HCT116 (cell line): ENCODE measurements around the gene ATP6V0B. TPM values are rescaled to one million over a fixed set of nuclear protein-coding genes. Genes with fewer than 3 reads are reported as not detected.

ENCODE experiments used
- ATAC-seq: fragments of 200-7000 bp; cut with Tn5 transposase; 2 replicates; pipeline ENCODE4 v1.9.1; 2020; ENCODE audit warnings: mild to moderate bottlenecking, moderate library complexity
- BruUV-seq: library from RNA; stranded (reverse); fragments of 400-500 nt; replicated peaks from 2 replicates; lab custom pipeline; 2021; lab: Mats Ljungman, UMichigan
- CTCF ChIA-PET: fragments of 300-600 bp; sonication (Branson Sonifier 250); formaldehyde crosslinking; loops from one replicate; lab custom pipeline; 2021; ENCODE audit warnings: antibody characterized with exemption; lab: Charles Lee
- POLR2A ChIA-PET: fragments of 300-600, 350-600 bp; sonication (Branson Sonifier 250); formaldehyde crosslinking; loops from one replicate; lab custom pipeline; 2021; ENCODE audit warnings: antibody characterized with exemption; lab: Charles Lee
- RAD21 ChIA-PET, 2 experiments: fragments of 300-600 bp; sonication (Branson Sonifier 250); formaldehyde crosslinking; loops; one replicate each; lab custom pipeline; 2023; ENCODE audit warnings: low total read pairs in 2 of 2; ENCODE audit not compliant: uncharacterized antibody in 2 of 2, unreplicated experiment in 2 of 2, low non-redundant PET in 1 of 2; lab: Charles Lee
- DNase-seq: peaks from one replicate; pipeline ENCODE4 v3.0.0-alpha.2; 2010; ENCODE audit warnings: low read depth, low spot score
- H2AFZ ChIP-seq: fragments of 200-600 bp; shearing (Covaris generic), sonication (generic); 2 replicates; pipeline ENCODE4 v1.6.1; 2017; ENCODE audit warnings: low read depth, mixed run types, mixed read lengths, antibody characterized with exemption, low read length; ENCODE audit not compliant: poor library complexity, severe bottlenecking
- H3K27ac ChIP-seq: 2 replicates; pipeline ENCODE4 v1.5.1; 2012; ENCODE audit warnings: low read depth, low read length
- H3K27me3 ChIP-seq: fragments of 200-600 bp; sonication (generic); 2 replicates; pipeline ENCODE4 v1.6.1; 2016; ENCODE audit warnings: mixed run types, low read length, mixed read lengths; ENCODE audit not compliant: insufficient read depth
- H3K36me3 ChIP-seq, 2 experiments: fragments of 200-500 bp in 1 of 2; fragments of 200-600 bp in 1 of 2; sonication (Bioruptor generic) in 1 of 2; sonication (generic) in 1 of 2; 2 replicates each; pipeline versions ENCODE4 v1.5.1 to v1.6.1; 2014 to 2016; ENCODE audit warnings: low read length in 2 of 2, inconsistent platforms in 1 of 2, mixed read lengths in 1 of 2, mixed run types in 1 of 2; ENCODE audit not compliant: insufficient read depth in 2 of 2, control insufficient read depth in 1 of 2
- H3K4me1 ChIP-seq, 2 experiments: fragments of 200-600 bp in 1 of 2; sonication (generic) in 1 of 2; 2 replicates each; pipeline versions ENCODE4 v1.5.1 to v1.6.1; 2012 to 2017; ENCODE audit warnings: low read length in 2 of 2, inconsistent platforms in 1 of 2, mild to moderate bottlenecking in 1 of 2, mixed read lengths in 1 of 2, mixed run types in 1 of 2, moderate library complexity in 1 of 2; ENCODE audit not compliant: insufficient read depth in 2 of 2, control insufficient read depth in 1 of 2
- H3K4me2 ChIP-seq: fragments of 200-600 bp; sonication (generic); 2 replicates; pipeline ENCODE4 v1.6.1; 2017; ENCODE audit warnings: mixed run types, low read length, mixed read lengths
- H3K4me3 ChIP-seq, 2 experiments: fragments of 200-600 bp in 1 of 2; sonication (generic) in 1 of 2; replicated peaks in 1 of 2; 2 replicates each; pipeline ENCODE4 v1.5.1; 2011 to 2016; ENCODE audit warnings: low read length in 2 of 2, control low read depth in 1 of 2, low read depth in 1 of 2, mild to moderate bottlenecking in 1 of 2, mixed read lengths in 1 of 2, mixed run types in 1 of 2
- H3K79me2 ChIP-seq: fragments of 200-600 bp; sonication (generic); 2 replicates; pipeline ENCODE4 v1.6.1; 2017; ENCODE audit warnings: mild to moderate bottlenecking, mixed run types, low read length, moderate library complexity, mixed read lengths; ENCODE audit not compliant: insufficient read depth
- H3K9ac ChIP-seq: fragments of 200-600 bp; sonication (generic); 2 replicates; pipeline ENCODE4 v1.6.1; 2016; ENCODE audit warnings: low read length, mixed read lengths
- H3K9me2 ChIP-seq: fragments of 200-600 bp; sonication (generic), shearing (Covaris generic); 2 replicates; pipeline ENCODE4 v1.6.1; 2017; ENCODE audit warnings: mixed run types, mild to moderate bottlenecking, moderate library complexity; ENCODE audit not compliant: insufficient read depth
- H3K9me3 ChIP-seq, 2 experiments: fragments of 200-500 bp in 1 of 2; fragments of 200-600 bp in 1 of 2; sonication (Bioruptor generic) in 1 of 2; sonication (generic) in 1 of 2; 2 replicates each; pipeline ENCODE4 v1.6.1; 2014 to 2017; ENCODE audit warnings: low read length in 2 of 2, mixed read lengths in 2 of 2, inconsistent platforms in 1 of 2, low read depth in 1 of 2, mild to moderate bottlenecking in 1 of 2, mixed run types in 1 of 2, moderate library complexity in 1 of 2; ENCODE audit not compliant: control insufficient read depth in 1 of 2, insufficient read depth in 1 of 2
- H4K20me1 ChIP-seq: fragments of 200-600 bp; sonication (generic), shearing (Covaris generic); 2 replicates; pipeline ENCODE4 v1.6.1; 2017; ENCODE audit warnings: mixed run types, mild to moderate bottlenecking, moderate library complexity; ENCODE audit not compliant: insufficient read depth
- ELF1 ChIP-seq: IDR thresholded peaks from 2 replicates; pipeline ENCODE4 v1.6.1; 2012; ENCODE audit warnings: low read depth, borderline replicate concordance
- JUND ChIP-seq: IDR thresholded peaks from 2 replicates; pipeline ENCODE4 v1.6.1; 2012
- POLR2A ChIP-seq: IDR thresholded peaks from 2 replicates; pipeline ENCODE4 v1.7.0; 2011; ENCODE audit warnings: borderline replicate concordance; ENCODE audit not compliant: insufficient read depth, insufficient read length; ENCODE audit errors: extremely low read depth
- POLR2AphosphoS5 ChIP-seq: IDR thresholded peaks from 2 replicates; pipeline ENCODE4 v1.6.1; 2011; ENCODE audit warnings: mild to moderate bottlenecking, low read depth, low read length, moderate library complexity
- RAD21 ChIP-seq: IDR thresholded peaks from 2 replicates; pipeline ENCODE4 v1.6.1; 2012; ENCODE audit warnings: low read depth, mild to moderate bottlenecking
- SIN3A ChIP-seq: IDR thresholded peaks from 2 replicates; pipeline ENCODE4 v1.6.1; 2012; ENCODE audit warnings: low read depth
- SRF ChIP-seq: IDR thresholded peaks from 2 replicates; pipeline ENCODE4 v1.6.1; 2012; ENCODE audit warnings: low read depth
- YY1 ChIP-seq: IDR thresholded peaks from 2 replicates; pipeline ENCODE4 v1.6.1; 2011; ENCODE audit warnings: low read length, low read depth, moderate library complexity, mild to moderate bottlenecking; ENCODE audit not compliant: insufficient replicate concordance; ENCODE audit errors: extremely low read depth
- ZFX ChIP-seq: fragments of 450-650 bp; IDR thresholded peaks from 2 replicates; pipeline ENCODE4 v1.6.1; 2017
- ZNF274 ChIP-seq: fragments of 200-500 bp; sonication (Bioruptor generic); IDR thresholded peaks from 2 replicates; pipeline ENCODE4 v1.6.1; 2014; ENCODE audit warnings: mild to moderate bottlenecking, low read depth, low read length, inconsistent platforms
- intact Hi-C: fragments of 100-400 bp; cut with micrococcal nuclease; formaldehyde crosslinking; loops from 2 replicates; pipeline ENCODE4 v1.10.0; 2022
- total RNA-seq: library from RNA; stranded (reverse); gene quantifications from one replicate; pipeline ENCODE4 v1.2.1, GENCODE V29; 2021; ENCODE audit not compliant: unreplicated experiment
- TF ChIP-seq, protein P1 (sequence below), 3 experiments: fragments of 200-600 bp in 1 of 3; sonication (generic) in 1 of 3; IDR thresholded peaks in 2 of 3; conservative IDR thresholded peaks in 1 of 3; 2 replicates each; pipeline ENCODE4 v1.5.1; 2012 to 2017; ENCODE audit warnings: low read depth in 2 of 3, low read length in 2 of 3, antibody characterized with exemption in 1 of 3, borderline replicate concordance in 1 of 3, control low read depth in 1 of 3, mild to moderate bottlenecking in 1 of 3, mixed read lengths in 1 of 3, mixed run types in 1 of 3, moderate library complexity in 1 of 3; ENCODE audit not compliant: insufficient read depth in 1 of 3

Gene ATP6V0B
- total RNA-seq, 1 experiment from 2014 or later: 122 TPM

DNA sequence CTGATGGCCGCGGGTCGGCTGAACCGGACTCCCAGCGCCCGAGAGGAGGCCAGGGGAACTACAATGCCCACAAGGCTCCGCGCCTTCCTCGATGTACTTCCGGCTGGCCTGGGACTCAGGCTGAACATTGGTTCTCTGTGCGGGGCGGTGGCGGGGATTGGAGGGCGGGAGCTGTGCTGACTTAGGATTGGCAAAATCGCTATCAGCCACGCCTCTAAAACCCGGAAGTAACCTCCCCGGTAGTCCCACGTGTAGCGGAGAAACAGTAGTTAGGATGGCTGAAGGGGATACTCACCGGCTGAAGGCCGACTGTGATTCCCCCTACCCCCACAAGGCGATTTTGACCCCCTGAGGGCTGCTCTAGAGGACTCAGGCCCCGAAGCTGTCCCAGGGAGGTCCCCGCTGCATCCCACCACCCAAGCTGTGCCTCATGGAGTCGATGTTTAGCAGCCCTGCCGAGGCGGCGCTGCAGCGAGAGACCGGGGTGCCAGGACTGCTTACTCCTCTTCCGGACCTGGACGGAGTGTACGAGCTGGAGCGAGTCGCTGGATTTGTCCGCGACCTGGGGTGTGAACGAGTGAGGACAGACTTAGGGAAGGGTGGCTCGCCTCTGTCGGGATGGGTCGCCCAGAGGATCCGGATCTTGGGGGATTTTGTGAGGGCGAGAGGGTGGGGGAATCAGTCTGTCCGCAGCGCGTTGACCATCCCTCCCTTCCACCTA is 4.9 kb upstream of the ATP6V0B start, which contains the start of gene DPH2:
Gene DPH2, plus strand, starts transcription at position 265 of the 721 bp plus-strand sequence. Its CDS starts 166 bp downstream, at position 431.
- H3K36me3 ChIP-seq: peaks cover 9 to 29% of the 10 kb centered on the region in 2 experiments; a peak in 3 of 4 replicates
- CTCF ChIA-PET: interaction anchor here (1.2 kb wide), 1 partner anchor 207 kb away, joined by 4 read pairs; no protein-coding TSS in a partner anchor
- no peaks in the 10 kb centered on the region for H4K20me1 ChIP-seq
- H3K79me2 ChIP-seq: peaks cover 19% of the 10 kb centered on the region
- H2AFZ ChIP-seq: no peak within 1 kb of the TSS
- RAD21 ChIA-PET: interaction anchor here in 1 of 2 experiments (1.0 kb wide), 1 partner anchor 22 kb away, joined by 3 read pairs; the partner anchor contains the start of gene CCDC24
- intact Hi-C loops: no loop called here
- peak within 1 kb of the TSS; percentile 60 for H3K27ac ChIP-seq
- peak; percentile 54 for TF ChIP-seq POLR2AphosphoS5
- TF ChIP-seq SRF: no peak
- TF ChIP-seq RAD21: no peak
- no peak for TF ChIP-seq JUND
- TF ChIP-seq, protein P1, sequence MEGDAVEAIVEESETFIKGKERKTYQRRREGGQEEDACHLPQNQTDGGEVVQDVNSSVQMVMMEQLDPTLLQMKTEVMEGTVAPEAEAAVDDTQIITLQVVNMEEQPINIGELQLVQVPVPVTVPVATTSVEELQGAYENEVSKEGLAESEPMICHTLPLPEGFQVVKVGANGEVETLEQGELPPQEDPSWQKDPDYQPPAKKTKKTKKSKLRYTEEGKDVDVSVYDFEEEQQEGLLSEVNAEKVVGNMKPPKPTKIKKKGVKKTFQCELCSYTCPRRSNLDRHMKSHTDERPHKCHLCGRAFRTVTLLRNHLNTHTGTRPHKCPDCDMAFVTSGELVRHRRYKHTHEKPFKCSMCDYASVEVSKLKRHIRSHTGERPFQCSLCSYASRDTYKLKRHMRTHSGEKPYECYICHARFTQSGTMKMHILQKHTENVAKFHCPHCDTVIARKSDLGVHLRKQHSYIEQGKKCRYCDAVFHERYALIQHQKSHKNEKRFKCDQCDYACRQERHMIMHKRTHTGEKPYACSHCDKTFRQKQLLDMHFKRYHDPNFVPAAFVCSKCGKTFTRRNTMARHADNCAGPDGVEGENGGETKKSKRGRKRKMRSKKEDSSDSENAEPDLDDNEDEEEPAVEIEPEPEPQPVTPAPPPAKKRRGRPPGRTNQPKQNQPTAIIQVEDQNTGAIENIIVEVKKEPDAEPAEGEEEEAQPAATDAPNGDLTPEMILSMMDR (IDR thresholded peaks at IDR 0.05 in 2 of 3, conservative IDR thresholded peaks at IDR 0.05 in 1 of 3; ENCODE audit: borderline replicate concordance in 1 of 3, insufficient read depth in 1 of 3, low read depth in 2 of 3, low read length in 2 of 3): 0 out of 6 replicates have a peak, but pooled peaks of 2 of the 3 experiments have one; percentile 4 to 12
- no peak for TF ChIP-seq POLR2A
- TF ChIP-seq ZNF274: no peak
- peak; percentile 29 for TF ChIP-seq YY1
- peak; percentile 32; the same call in 1 of the 2 replicates for TF ChIP-seq ZFX
- TF ChIP-seq SIN3A: no peak
- no peak for TF ChIP-seq ELF1
- no peaks in the 10 kb centered on the region for H3K9me2 ChIP-seq
- DNase-seq (peak; percentile 94), ATAC-seq (peak; percentile 89)
- TSS peak; percentile 61 for BruUV-seq
- peak within 1 kb of the TSS; percentile 93 for H3K4me2 ChIP-seq
- no peaks in the 10 kb centered on the region for H3K9me3 ChIP-seq
- H3K9ac ChIP-seq: peak within 1 kb of the TSS; percentile 85
- H3K4me3 ChIP-seq: peak within 1 kb of the TSS; percentile 94 to 99
- H3K27me3 ChIP-seq: no peaks in the 10 kb centered on the region
- H3K4me1 ChIP-seq: peaks cover 10 to 30% of the 10 kb centered on the region in 2 experiments
- POLR2A ChIA-PET: interaction anchor here (1.0 to 1.1 kb wide), 2 partner anchors 14 to 35 kb away, joined by 3 read pairs; no protein-coding TSS in a partner anchor
